AG09309 (cell line): ENCODE measurements around the gene QSOX2.

Source experiments
- DNase-seq: peaks from one replicate; pipeline ENCODE4 v3.0.0-alpha.2; 2010; ENCODE audit warnings: low read depth
- H3K4me3 ChIP-seq: 2 replicates; pipeline ENCODE4 v1.5.1; 2011; ENCODE audit warnings: mild to moderate bottlenecking, low read depth, low read length, moderate library complexity; ENCODE audit not compliant: control insufficient read depth
- TF ChIP-seq, protein P1 (sequence below): IDR thresholded peaks from 2 replicates; pipeline ENCODE4 v1.5.1; 2011; ENCODE audit warnings: mild to moderate bottlenecking, low read depth, low read length, inconsistent platforms; ENCODE audit not compliant: insufficient read depth, control insufficient read depth; ENCODE audit errors: missing control alignments

QSOX2 gene

DNA sequence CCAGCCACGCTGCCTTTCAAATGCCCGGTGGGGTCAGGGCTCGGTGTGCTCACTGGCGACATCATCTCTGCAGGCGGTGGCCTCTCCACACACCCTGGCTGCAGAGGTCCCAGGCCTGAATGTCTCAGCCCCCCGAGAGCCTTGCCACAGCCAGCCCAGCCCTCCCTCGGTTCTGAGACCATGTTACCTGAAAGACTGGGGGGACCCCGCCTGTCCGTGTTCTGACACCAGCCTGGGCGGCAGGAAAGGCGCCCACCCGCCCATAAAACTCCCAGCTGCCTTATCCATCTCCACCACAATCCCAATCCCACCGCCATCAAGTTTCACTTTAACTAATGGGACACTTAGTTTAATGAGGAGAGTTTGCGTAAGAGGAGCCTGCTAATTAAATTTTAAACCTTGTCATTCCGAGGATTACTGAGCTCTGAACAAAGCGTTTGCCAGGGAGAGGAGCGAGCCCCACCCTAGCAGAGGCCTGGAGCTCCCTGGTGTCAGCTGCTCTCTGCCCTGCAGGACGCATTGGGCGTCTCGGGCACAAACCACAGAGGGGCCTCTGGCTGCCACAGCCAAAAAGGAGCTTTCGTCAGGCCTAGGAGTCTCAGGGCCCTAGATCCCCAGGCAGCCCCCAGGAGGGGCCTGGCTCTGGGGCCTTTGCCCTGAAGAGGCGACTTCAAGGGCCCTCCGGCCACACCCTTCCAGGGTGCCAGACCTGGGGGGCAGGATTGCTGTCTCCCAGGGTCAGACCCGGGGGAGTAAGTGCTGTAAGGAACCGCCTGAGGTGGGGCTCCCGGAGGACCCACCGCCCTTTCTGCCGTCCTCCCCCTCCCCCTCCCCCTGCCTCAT lies 56.0 kb downstream of the QSOX2 start:
- DNase-seq, result no peak
- no peak overlapping the region for H3K4me3 ChIP-seq
- TF ChIP-seq, protein P1, sequence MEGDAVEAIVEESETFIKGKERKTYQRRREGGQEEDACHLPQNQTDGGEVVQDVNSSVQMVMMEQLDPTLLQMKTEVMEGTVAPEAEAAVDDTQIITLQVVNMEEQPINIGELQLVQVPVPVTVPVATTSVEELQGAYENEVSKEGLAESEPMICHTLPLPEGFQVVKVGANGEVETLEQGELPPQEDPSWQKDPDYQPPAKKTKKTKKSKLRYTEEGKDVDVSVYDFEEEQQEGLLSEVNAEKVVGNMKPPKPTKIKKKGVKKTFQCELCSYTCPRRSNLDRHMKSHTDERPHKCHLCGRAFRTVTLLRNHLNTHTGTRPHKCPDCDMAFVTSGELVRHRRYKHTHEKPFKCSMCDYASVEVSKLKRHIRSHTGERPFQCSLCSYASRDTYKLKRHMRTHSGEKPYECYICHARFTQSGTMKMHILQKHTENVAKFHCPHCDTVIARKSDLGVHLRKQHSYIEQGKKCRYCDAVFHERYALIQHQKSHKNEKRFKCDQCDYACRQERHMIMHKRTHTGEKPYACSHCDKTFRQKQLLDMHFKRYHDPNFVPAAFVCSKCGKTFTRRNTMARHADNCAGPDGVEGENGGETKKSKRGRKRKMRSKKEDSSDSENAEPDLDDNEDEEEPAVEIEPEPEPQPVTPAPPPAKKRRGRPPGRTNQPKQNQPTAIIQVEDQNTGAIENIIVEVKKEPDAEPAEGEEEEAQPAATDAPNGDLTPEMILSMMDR, result no peak

- no peak overlapping the region for H3K4me3 ChIP-seq
- TF ChIP-seq, protein P1, result no peak
- no peak for DNase-seq
These were observed 57.7 kb downstream of the QSOX2 start for GRCh38 chr9:136187683-136188586.

DNA sequence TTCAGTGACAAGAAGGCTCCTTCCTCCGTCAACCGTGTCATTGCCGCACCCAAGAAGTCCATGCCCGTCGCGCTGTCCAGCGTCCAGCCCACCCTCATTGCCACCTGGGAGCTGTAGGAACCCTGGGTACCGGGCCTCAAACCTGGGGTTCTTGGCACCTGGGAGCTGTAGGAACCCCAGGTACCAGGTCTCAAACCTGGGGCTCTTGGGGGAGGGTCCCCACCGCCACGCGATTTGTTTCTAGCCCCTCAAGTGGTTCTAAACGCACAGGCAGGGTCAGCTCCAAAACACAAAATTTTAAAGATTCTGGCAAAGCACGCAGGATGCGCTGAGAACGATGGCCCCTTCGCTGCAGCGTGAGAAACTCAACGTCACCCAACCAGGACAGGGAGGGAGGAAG lies 58.4 kb downstream of the QSOX2 start:
- no peak for DNase-seq
- H3K4me3 ChIP-seq, result no peak overlapping the region
- TF ChIP-seq, protein P1, result no peak

- no peak overlapping the region for H3K4me3 ChIP-seq
- no peak for DNase-seq
- TF ChIP-seq, protein P1, result no peak
These were observed 59.2 kb downstream of the QSOX2 start for GRCh38 chr9:136186386-136186785.

DNA sequence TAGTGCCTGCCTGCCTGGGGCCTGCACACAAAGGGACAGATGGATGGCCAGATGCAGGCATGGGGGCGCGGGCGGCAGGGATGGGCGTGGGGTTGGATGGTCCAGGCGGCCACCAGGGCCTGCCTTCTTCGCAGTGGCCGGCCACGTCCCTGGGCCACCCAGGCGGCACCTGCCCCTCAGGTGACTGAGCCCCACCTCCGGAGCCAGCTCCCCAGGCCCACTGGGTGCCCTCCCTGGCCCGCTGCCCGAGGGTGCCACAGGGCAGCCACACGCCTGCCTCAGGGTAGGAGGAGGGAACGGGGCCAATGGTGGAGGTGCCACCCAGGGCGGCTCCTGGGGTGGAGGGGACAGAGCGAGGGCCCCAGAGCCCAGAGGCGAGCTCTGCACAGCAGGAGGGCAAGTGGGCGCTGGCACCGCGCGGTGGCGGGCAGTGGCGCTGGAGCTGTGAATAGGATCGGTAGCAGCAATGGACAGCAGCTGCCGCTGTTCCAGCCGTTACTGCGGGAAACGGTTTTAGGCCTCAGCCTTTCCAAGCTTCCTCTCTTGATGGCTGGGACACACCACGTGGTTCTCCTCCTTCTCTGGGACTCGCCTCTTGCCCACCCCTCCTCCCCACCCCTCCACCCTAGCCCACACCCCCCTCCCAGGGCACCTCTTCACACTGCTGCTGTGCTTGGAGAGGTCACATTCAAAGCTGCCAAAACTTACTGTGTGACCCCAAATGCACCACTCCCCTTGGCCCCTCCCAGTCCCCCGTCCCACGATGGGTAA lies 59.8 kb downstream of the QSOX2 start:
- DNase-seq, result no peak
- TF ChIP-seq, protein P1, result no peak
- H3K4me3 ChIP-seq, result no peak overlapping the region

- H3K4me3 ChIP-seq, result no peak overlapping the region
- TF ChIP-seq, protein P1, result no peak
- no peak for DNase-seq
These were observed 60.5 kb downstream of the QSOX2 start for GRCh38 chr9:136185066-136185465.
